ENCODE data around the gene CHST2. TPM values are rescaled to one million over a fixed set of nuclear protein-coding genes. Genes with fewer than 3 reads are reported as not detected.

Gene CHST2
- total RNA-seq, 2 donors from 2014 or later, result 1.0 to 2.8 TPM

GRCh38 chr3:143124601-143125520, 5.3 kb downstream of the CHST2 start:
- no peak for ATAC-seq
- no peak for DNase-seq
- intact Hi-C loops (cut with DNase I, micrococcal nuclease), result no loop called here

DNA sequence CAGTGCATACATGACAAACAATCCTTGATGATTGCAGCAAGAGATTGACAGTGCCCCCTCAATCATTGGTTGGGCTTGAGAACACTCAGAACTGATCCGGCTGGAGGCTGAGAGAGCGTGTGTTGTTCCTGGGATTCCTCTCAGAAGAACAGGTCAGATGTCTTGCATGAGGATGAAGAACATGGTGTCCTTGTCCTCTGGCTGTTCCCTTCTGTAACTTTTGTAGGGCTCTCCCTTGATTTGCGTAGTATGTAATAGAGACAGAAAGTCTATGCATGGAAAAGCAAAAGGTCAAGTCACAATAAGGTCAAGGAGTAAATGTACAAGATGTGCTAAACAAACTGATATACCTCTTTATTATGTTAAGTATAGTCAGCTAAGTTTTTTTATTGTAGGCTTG, 8.2 kb downstream of the CHST2 start:
- intact Hi-C loops (cut with DNase I, micrococcal nuclease), result no loop called here
- DNase-seq (no peak), ATAC-seq (no peak)

DNA sequence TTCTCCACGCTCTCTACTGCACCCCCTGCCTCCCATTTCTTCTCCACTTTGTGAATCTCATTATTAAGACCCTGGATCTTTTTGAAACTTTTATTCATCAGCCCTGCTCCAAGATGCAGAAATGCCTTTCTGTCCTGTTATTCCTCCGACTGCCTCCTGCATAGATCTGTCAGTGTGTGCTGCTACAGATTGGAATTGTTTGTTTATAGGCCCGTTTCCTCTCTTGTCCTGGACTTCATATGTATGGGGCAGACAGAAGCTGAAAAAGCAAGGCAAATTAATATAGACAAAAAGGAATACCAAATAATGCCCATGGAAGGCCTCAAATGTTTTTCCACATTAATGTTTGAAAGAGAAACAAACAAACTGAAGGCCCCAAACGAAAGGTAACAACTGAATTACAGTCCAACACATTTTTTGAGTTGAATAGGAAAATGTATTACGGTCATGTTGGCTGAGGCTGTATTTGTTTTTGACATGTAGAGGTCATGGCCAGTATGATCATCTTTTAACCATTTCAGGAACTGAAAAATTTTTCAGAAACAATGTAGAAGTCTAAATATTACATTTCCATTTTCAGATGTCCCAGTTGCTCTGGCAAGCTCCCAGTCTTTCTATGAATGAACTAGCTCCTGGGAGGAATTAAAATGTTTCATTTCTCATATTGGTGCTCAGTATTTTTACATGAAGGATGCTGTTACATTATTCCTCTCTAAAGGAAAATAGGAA, 8.8 kb downstream of the CHST2 start:
- intact Hi-C loops (cut with DNase I, micrococcal nuclease), result no loop called here
- ATAC-seq (no peak), DNase-seq (no peak)

- DNase-seq (no peak), ATAC-seq (no peak)
- intact Hi-C loops (cut with DNase I, micrococcal nuclease), result no loop called here
Measured at GRCh38 chr3:143132246-143132980, 12.8 kb downstream of the CHST2 start.

DNA sequence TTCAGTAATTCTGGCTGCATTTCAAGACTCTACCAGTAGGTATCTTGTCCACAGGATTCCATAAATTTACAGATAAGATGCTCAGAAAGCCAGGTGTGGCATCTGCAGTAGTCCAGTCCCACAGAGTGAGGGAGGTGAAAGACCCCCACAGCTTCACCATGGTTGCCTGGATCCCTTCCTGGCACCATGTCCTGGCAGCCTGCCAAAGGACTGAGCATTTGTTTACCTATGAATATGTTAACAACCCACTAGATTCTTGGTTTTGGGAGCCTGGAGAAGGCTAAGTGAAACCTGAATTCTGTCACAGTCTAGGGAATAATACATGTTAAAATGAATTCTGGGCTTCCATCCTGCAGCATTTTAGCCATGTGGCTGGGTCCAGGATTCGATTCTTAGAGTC, 14.9 kb downstream of the CHST2 start:
- no peak for DNase-seq
- intact Hi-C loops (cut with DNase I, micrococcal nuclease), result no loop called here
- ATAC-seq, result no peak

DNA sequence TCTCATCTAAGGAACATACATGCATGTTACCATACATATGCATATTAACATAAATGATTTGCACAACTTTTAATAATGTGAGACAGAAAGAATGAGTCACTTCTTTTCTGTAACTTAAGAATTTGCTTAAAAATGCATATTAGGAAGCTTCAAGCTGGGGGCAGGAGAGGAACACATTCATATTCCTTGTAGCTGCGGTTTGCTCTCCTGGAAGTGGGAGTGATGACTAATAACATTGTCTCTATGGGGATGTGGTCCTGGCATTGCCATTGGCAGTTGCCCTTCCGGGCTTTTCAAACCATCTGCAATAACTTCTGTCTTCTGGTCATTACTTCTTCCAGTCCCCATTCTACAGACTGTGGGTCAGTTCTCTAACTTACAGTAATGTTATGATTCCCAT, 15.6 kb downstream of the CHST2 start:
- intact Hi-C loops (cut with DNase I, micrococcal nuclease), result no loop called here
- ATAC-seq (no peak), DNase-seq (no peak)

- no peak for ATAC-seq
- DNase-seq, result no peak
- intact Hi-C loops (cut with DNase I, micrococcal nuclease), result no loop called here
Measured at GRCh38 chr3:143137435-143138036, 18.0 kb downstream of the CHST2 start.

- no peak for ATAC-seq
- no peak for DNase-seq
- intact Hi-C loops (cut with DNase I, micrococcal nuclease), result no loop called here
Measured at GRCh38 chr3:143138953-143139352, 19.4 kb downstream of the CHST2 start.

- ATAC-seq (peak; percentile 79), DNase-seq (no peak)
- intact Hi-C loops (cut with DNase I, micrococcal nuclease), result no loop called here
Measured at GRCh38 chr3:143139762-143140161, 20.2 kb downstream of the CHST2 start.

DNA sequence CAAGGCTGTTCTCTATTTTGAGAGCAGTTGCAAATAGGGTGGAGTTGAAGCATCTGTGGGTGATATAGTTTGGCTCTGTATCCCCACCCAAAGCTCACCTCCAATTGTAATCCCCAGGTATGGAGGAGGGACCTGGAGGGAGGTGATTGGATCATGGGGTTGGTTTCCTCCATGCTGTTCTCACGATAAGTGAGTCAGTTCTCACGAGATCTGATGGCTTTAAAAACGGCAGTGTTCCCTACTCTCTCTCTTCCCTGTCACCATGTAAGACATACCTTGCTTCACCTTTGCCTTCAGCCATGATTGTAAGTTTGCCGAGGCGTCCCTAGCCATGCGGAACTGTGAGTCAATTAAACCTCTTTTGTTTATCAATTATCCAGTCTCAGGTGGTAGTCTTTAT, 21.0 kb downstream of the CHST2 start:
- DNase-seq (no peak), ATAC-seq (no peak)
- intact Hi-C loops (cut with DNase I, micrococcal nuclease), result no loop called here

DNA sequence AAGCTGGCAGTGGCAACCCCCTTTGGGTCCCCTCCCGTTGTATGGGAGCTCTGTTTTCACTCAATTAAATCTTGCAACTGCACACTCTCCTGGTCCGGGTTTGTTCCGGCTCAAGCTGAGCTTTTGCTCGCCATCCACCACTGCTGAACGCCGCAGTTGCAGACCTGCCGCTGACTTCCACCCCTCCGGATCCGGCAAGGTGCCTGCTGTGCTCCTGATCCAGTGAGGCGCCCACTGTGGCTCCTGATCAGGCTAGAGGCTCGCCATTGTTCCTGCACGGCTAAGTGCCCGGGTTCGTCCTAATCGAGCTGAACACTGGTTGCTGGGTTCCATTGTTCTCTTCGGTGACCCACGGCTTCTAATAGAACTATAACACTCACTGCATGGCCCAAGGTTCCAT, 22.8 kb downstream of the CHST2 start:
- intact Hi-C loops (cut with DNase I, micrococcal nuclease), result no loop called here
- DNase-seq (no peak), ATAC-seq (no peak)

DNA sequence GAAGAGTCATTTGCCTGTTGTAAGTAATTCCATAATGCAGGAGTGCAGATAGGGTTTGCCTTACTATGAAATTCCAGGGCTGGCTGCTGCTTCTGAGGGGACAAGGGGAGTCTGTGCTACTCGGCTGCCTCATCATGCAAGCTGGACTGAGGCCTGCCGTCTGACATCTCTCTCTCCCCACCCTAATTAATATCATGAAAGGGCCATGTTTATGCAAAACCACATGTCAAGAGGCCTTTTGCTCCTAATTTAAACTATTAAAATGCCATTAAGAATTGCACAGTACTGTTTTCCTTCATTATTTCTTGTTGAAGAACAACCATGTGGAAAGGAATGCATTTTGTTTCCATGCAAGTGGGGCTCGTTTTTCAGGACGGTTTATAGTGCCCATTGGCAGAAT, 26.3 kb downstream of the CHST2 start:
- intact Hi-C loops (cut with DNase I, micrococcal nuclease), result no loop called here
- DNase-seq (no peak), ATAC-seq (no peak)

DNA sequence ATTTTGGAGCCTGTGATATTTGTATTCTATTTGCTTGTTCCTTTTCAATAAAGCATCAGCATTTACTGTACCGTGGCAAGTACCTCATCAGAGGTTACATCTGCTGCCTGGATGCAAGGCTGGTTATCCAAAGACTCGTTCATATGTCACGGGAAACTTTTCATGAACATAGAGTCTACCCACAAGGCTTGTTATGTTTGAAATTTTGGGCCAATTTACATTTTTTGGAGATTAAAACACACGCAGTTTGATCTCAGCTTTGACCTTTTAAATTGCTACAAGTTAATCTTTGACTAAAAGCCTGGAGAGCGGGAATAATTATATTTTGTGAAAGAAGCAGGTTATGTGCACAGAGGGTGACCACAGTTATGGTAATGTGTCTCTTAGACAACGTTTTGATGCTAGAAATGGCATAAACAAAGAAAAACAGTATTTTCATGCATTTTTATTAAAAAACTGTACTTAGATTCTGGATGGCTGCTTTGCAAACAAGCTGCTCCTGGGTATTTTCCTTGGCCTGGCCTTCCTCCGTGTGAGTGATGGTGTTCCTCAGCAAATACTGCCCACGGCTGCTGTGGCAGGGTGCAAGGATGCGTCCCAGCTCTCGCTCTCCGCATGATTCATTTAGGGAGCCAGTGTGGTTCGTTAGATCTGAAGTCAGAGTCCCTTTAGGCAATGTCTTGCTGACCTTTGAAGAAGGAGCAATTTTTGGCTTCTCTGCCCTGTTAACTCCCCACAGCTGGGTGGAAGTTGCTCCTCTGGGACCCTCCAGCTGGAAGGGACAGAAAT, 27.1 kb downstream of the CHST2 start:
- no peak for DNase-seq
- ATAC-seq, result no peak
- intact Hi-C loops (cut with DNase I, micrococcal nuclease), result no loop called here

GRCh38 chr3:143147707-143148106, 28.1 kb downstream of the CHST2 start:
- intact Hi-C loops (cut with DNase I, micrococcal nuclease), result no loop called here
- ATAC-seq (no peak), DNase-seq (no peak)

GRCh38 chr3:143150071-143150470, 30.5 kb downstream of the CHST2 start:
- intact Hi-C loops (cut with DNase I, micrococcal nuclease), result no loop called here
- DNase-seq (no peak), ATAC-seq (no peak)

- no peak for ATAC-seq
- no peak for DNase-seq
- intact Hi-C loops (cut with DNase I, micrococcal nuclease), result no loop called here
Measured at GRCh38 chr3:143151004-143151731, 31.6 kb downstream of the CHST2 start.

GRCh38 chr3:143152043-143152442, 32.5 kb downstream of the CHST2 start:
- intact Hi-C loops (cut with DNase I, micrococcal nuclease), result no loop called here
- no peak for DNase-seq
- ATAC-seq, result no peak

DNA sequence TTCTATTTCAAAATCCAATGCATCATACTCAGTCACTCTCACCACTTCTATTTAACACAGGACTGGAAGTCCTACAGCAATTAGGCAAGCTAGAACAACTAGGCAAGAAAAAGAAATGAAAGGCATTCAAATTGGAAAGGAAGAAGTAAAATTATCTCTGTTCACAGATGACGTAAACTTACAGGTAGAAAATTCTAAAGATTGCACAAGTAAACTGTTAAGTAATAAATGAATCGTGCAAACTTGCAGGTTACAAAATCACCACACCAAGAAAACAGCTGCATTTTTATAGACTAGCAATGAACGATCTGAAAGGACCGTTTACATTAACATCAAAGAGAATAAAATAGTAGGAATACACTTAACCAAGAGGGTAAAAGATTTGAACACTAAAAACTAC, 36.2 kb downstream of the CHST2 start:
- DNase-seq (no peak), ATAC-seq (no peak)
- intact Hi-C loops (cut with DNase I, micrococcal nuclease), result no loop called here

All from left colon (tissue), 2 donors.